Sigmoid colon (tissue), 7 donors: ENCODE results near the gene CYP26C1. TPM values are rescaled to one million over a fixed set of nuclear protein-coding genes. Genes with fewer than 3 reads are reported as not detected.

Source experiments
- DNase-seq: peaks from one replicate; pipeline ENCODE4 v3.0.0-alpha.2; 2019
- H3K27ac ChIP-seq, 4 donors: fragments of 200-600 bp; sonication (generic); one replicate each; pipeline ENCODE4 v1.5.1; 2016 to 2019; ENCODE audit warnings: mild to moderate bottlenecking in 1 of 4
- H3K27me3 ChIP-seq, 3 donors: fragments of 200-600 bp; sonication (generic); one replicate each; pipeline ENCODE4 v1.5.1; 2019; ENCODE audit warnings: mild to moderate bottlenecking in 1 of 3
- H3K36me3 ChIP-seq, 4 donors: fragments of 200-600 bp; sonication (generic); one replicate each; pipeline ENCODE4 v1.5.1; 2016 to 2019
- H3K4me1 ChIP-seq, 4 donors: fragments of 200-600 bp; sonication (generic); one replicate each; pipeline ENCODE4 v1.5.1; 2017 to 2019
- H3K4me3 ChIP-seq, 4 donors: fragments of 200-600 bp; sonication (generic); one replicate each; pipeline ENCODE4 v1.5.1; 2017 to 2019; ENCODE audit warnings: mild to moderate bottlenecking in 2 of 4, moderate library complexity in 1 of 4
- H3K9me3 ChIP-seq, 4 donors: fragments of 200-600 bp in 3 of 4; sonication (generic) in 3 of 4; one replicate each; pipeline versions ENCODE4 v1.5.1 to v1.6.1; 2013 to 2019
- EP300 ChIP-seq, 4 donors: sonication (generic); formaldehyde crosslinking; IDR thresholded peaks; one replicate each; pipeline ENCODE4 v1.6.1; 2017; ENCODE audit warnings: antibody characterized with exemption in 4 of 4
- POLR2A ChIP-seq, 2 donors: fragments of 450-650 bp; IDR thresholded peaks; one replicate each; pipeline ENCODE4 v1.6.1; 2016; ENCODE audit warnings: antibody characterized with exemption in 2 of 2, mild to moderate bottlenecking in 2 of 2, moderate library complexity in 2 of 2
- POLR2AphosphoS5 ChIP-seq, 4 donors: sonication (generic); formaldehyde crosslinking; IDR thresholded peaks; one replicate each; pipeline ENCODE4 v1.6.1; 2017; ENCODE audit warnings: antibody characterized with exemption in 4 of 4
- WGBS, 2 donors: extraction: QIAGEN DNeasy Blood & Tissue Kit; methylation state at CpG; one replicate each; pipeline ENCODE4 v1.1.7; 2013; 5-methylcytosine and 5-hydroxymethylcytosine counted together
- intact Hi-C: fragments of 100-400 bp; cut with DNase I; formaldehyde crosslinking; loops from one replicate; pipeline ENCODE4 v1.15.1; 2023
- polyA plus RNA-seq, 3 donors: library from polyadenylated mRNA; stranded (reverse); fragments of 200-250 nt; gene quantifications; one replicate each; pipeline ENCODE4 v1.2.3, GENCODE V29; 2013
- total RNA-seq, 4 donors: library from RNA; depleted of rRNA; stranded (reverse); fragments of >200 nt; gene quantifications; one replicate each; pipeline ENCODE4 v1.1.0, GENCODE V29; 2016
- TF ChIP-seq, protein P1 (sequence below), 4 experiments: fragments of 450-650 bp in 3 of 4; fragments of 200-600 bp in 1 of 4; IDR thresholded peaks; one replicate each; pipeline ENCODE4 v1.5.1; 2016 to 2019; ENCODE audit warnings: antibody characterized with exemption in 4 of 4, mild to moderate bottlenecking in 3 of 4, moderate library complexity in 2 of 4
- donor health status: healthy with polysubstance abuse.
- donor health status: Bipolar disorder and iron deficiency.
- donor health status: healthy.

Gene CYP26C1
- total and polyA plus RNA-seq, 7 donors, result 0.03 to 0.14 TPM; not detected in 5

DNA sequence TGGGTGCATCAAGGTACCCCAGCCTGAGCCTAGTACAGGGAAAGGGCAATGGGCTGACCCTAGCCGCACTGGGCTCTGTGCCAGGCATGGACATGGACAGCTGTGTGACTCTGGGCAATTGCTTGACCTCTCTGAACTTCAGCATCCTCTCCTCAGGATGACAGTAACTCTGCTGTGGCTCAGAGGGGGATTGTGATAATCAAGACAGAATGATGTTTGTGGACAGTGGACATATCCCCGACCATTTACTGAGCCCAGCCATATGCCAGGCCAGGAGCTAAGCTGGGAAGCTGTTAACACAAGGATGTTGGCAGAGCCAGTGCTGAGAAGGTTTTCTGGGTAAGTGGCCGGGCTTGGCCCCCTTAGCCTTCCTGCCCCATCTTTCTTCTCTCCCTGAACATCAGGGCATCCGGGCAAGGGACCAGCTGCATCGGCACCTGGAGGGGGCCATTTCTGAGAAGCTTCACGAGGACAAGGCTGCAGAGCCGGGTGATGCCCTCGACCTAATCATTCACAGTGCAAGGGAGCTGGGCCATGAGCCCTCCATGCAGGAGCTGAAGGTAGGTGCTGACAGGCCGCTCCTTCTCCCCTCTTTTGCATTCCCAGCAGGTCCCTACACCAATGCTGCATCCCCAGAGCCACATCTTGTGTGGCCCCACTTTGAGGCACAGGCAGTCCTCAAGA is 3.5 kb downstream of the CYP26C1 start:
- no peak for DNase-seq
- 71 to 73% methylated on average over 9 of the region's 9 CpGs for WGBS, 2 donors
- Histone ChIP-seq H3K4me1 (peaks cover 0 to 46% (median 31%) of the 10 kb centered on the region in 4 donors), H3K4me3 (no peak overlapping the region), H3K27me3 (peaks cover 44 to 100% (median 82%) of the 10 kb centered on the region in 3 donors), H3K9me3 (no peaks in the 10 kb centered on the region), H3K27ac (no peak overlapping the region), H3K36me3 (no peaks in the 10 kb centered on the region)
- TF ChIP-seq POLR2A (IDR thresholded peaks at IDR 0.05) (no peak), EP300 (IDR thresholded peaks at IDR 0.05) (no peak), POLR2AphosphoS5 (IDR thresholded peaks at IDR 0.05) (no peak)
- TF ChIP-seq, protein P1, sequence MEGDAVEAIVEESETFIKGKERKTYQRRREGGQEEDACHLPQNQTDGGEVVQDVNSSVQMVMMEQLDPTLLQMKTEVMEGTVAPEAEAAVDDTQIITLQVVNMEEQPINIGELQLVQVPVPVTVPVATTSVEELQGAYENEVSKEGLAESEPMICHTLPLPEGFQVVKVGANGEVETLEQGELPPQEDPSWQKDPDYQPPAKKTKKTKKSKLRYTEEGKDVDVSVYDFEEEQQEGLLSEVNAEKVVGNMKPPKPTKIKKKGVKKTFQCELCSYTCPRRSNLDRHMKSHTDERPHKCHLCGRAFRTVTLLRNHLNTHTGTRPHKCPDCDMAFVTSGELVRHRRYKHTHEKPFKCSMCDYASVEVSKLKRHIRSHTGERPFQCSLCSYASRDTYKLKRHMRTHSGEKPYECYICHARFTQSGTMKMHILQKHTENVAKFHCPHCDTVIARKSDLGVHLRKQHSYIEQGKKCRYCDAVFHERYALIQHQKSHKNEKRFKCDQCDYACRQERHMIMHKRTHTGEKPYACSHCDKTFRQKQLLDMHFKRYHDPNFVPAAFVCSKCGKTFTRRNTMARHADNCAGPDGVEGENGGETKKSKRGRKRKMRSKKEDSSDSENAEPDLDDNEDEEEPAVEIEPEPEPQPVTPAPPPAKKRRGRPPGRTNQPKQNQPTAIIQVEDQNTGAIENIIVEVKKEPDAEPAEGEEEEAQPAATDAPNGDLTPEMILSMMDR (IDR thresholded peaks at IDR 0.05), result no peak
- intact Hi-C loops, result no loop called here

DNA sequence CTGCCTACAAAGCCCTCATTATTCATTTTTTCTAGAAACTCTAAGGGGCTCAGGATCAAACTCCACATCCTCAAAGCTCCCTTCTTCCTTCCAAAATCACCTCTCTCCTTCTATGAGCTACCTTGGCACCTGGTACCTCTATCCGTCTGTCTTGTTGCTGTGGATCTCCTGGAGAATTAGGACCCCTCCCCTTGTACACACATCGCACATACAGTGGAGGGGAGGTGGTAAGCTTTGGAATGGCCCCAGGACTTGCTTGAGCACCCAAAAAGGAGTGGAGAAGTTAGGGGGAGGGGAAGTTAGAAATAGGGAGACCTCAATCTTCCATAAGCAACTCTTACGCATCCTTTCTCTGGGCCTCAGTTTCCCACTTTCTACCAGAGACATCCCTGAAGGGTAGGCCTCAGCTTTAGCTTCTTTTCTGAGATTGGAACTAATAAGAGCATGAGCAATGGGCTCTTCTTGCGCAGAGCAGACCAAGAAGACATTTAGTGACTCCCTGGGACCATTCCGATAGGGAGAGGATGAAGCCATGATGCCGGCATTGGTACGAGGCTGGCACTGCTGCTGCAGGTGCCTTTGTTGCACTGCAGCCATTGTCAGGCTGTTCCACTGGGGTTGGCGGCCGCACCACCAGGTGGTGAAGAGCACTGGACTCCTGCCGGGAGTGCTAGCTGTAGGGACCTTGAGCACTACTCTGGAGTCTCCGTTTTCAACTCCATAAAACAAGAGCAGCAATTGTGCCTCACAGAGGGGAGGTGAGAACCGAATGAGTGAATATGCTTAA is 4.5 kb downstream of the CYP26C1 start:
- Histone ChIP-seq H3K4me3 (no peak overlapping the region), H3K9me3 (no peaks in the 10 kb centered on the region), H3K27me3 (peaks cover 43 to 100% (median 84%) of the 10 kb centered on the region in 3 donors), H3K27ac (no peak overlapping the region), H3K4me1 (peaks cover 0 to 46% (median 31%) of the 10 kb centered on the region in 4 donors), H3K36me3 (no peaks in the 10 kb centered on the region)
- intact Hi-C loops, result no loop called here
- no peak for TF ChIP-seq POLR2A (IDR thresholded peaks at IDR 0.05)
- no peak for TF ChIP-seq EP300 (IDR thresholded peaks at IDR 0.05)
- TF ChIP-seq, protein P1 (IDR thresholded peaks at IDR 0.05), result no peak
- TF ChIP-seq POLR2AphosphoS5 (IDR thresholded peaks at IDR 0.05), result no peak
- 72 to 80% methylated on average over 12 of the region's 12 CpGs for WGBS, 2 donors
- no peak for DNase-seq

DNA sequence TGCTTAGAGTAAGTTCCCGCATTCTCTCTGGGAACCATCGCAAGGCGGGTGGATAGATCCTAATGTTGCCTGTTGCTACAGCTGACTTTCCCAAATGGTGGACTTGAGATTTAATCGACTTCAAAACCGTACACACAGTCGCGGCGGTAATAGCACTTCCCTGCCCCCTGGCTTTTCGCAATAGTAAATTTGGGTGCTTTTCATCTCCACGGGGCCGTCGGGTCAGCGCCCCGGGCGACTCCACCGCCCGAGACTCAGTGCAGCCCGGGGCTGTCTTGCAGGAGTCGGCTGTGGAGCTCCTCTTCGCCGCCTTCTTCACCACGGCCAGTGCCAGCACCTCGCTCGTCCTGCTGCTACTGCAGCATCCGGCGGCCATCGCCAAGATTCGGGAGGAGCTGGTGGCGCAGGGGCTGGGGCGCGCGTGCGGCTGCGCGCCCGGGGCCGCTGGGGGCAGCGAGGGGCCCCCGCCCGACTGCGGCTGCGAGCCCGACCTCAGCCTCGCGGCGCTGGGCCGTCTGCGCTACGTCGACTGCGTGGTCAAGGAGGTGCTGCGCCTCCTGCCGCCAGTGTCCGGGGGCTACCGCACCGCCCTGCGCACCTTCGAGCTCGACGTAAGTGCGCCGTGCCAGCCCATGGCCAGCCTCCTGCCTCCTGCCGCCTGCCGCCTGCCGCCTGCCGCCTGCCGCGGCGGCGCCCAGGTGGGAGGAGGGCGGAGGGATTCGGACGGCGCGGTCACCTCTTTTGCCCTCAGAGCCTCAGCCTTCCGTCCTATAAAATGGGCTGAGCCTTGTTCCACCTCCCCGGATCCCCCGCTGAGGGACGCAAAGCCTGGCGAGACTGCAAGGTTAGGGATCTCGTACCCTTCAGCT is 5.3 kb downstream of the CYP26C1 start:
- WGBS, 2 donors, result 5 to 9% methylated on average over 81 of the region's 81 CpGs
- no peak for DNase-seq
- no peaks in the 10 kb centered on the region for H3K36me3 ChIP-seq
- H3K4me1 ChIP-seq, result peaks cover 0 to 45% (median 31%) of the 10 kb centered on the region in 4 donors
- peak overlapping the region in 1 of 4 donors; percentile 18 for H3K4me3 ChIP-seq
- H3K9me3 ChIP-seq, result no peaks in the 10 kb centered on the region
- TF ChIP-seq, protein P1 (IDR thresholded peaks at IDR 0.05), result no peak
- TF ChIP-seq POLR2A (IDR thresholded peaks at IDR 0.05) (no peak), EP300 (IDR thresholded peaks at IDR 0.05) (no peak), POLR2AphosphoS5 (IDR thresholded peaks at IDR 0.05) (no peak)
- intact Hi-C loops, result no loop called here
- H3K27me3 ChIP-seq, result peaks cover 35 to 100% (median 82%) of the 10 kb centered on the region in 3 donors
- no peak overlapping the region for H3K27ac ChIP-seq

DNA sequence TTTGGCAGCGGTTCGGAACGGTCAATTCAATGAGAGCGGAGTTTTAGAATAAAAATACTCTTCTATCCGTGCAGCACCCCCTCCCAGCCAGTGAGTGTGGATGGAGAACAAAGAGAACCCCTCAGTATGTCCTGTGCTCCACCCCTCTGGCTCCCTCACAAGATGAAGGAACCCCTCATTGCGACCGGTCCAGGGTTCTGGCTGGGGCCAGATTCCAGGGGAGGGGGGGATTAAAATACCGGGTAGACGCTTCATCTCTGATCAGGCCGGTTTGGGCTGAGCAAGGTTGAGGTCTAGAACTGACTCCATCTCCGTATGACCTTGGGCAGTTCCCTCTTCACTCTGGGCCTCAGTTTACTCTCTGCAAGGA is 5.9 kb downstream of the CYP26C1 start:
- Histone ChIP-seq H3K4me1 (peaks cover 0 to 39% (median 28%) of the 10 kb centered on the region in 4 donors), H3K4me3 (no peak overlapping the region), H3K36me3 (no peaks in the 10 kb centered on the region), H3K27me3 (peaks cover 31 to 100% (median 81%) of the 10 kb centered on the region in 3 donors), H3K9me3 (no peaks in the 10 kb centered on the region), H3K27ac (no peak overlapping the region)
- TF ChIP-seq, protein P1 (IDR thresholded peaks at IDR 0.05), result no peak
- TF ChIP-seq POLR2AphosphoS5 (IDR thresholded peaks at IDR 0.05) (no peak), POLR2A (IDR thresholded peaks at IDR 0.05) (no peak), EP300 (IDR thresholded peaks at IDR 0.05) (no peak)
- intact Hi-C loops, result no loop called here
- DNase-seq, result no peak
- 16 to 29% methylated on average over 11 of the region's 11 CpGs for WGBS, 2 donors
